ENCODE results near the gene AUTS2.
A peak's percentile ranks its signal among the peaks of the same experiment; 100 is the strongest.

The AUTS2 gene

DNA sequence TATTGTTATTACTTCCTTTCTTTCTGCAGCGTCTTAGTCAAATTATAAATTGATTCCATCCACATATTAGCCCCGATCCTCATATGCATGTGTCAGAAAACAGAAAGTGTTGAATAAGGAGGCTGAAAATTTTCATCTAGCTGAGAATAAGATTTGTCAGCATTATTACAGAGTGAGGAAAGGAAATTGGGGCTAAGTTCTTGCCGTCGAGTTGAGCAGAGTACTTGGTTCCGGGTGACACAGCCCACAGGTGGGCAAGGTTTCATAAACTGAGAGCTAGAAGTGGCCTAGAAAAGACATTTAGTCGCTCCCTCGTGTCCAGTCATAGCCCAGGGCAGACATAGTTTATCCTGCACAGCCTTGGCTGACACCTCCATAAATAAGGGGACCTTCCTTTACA is 1072.0 kb downstream of the AUTS2 start:
- Histone ChIP-seq H3K4me3 (ENCODE audit: low read depth in 1 of 2, low read length in 2 of 2) (no peak overlapping the region), H3K27me3 (ENCODE audit: low read depth, low read length) (no peaks in the 10 kb centered on the region), H3K36me3 (ENCODE audit: control insufficient read depth in 1 of 2, insufficient read depth in 2 of 2, low read length in 2 of 2) (no peaks in the 10 kb centered on the region), H3K9me3 (ENCODE audit: control insufficient read depth in 1 of 2, low read length in 2 of 2) (no peaks in the 10 kb centered on the region), H3K4me1 (ENCODE audit: control insufficient read depth in 1 of 2, insufficient read depth in 2 of 2, low read length in 2 of 2) (no peaks in the 10 kb centered on the region), H3K27ac (ENCODE audit: low read length) (no peak overlapping the region)

DNA sequence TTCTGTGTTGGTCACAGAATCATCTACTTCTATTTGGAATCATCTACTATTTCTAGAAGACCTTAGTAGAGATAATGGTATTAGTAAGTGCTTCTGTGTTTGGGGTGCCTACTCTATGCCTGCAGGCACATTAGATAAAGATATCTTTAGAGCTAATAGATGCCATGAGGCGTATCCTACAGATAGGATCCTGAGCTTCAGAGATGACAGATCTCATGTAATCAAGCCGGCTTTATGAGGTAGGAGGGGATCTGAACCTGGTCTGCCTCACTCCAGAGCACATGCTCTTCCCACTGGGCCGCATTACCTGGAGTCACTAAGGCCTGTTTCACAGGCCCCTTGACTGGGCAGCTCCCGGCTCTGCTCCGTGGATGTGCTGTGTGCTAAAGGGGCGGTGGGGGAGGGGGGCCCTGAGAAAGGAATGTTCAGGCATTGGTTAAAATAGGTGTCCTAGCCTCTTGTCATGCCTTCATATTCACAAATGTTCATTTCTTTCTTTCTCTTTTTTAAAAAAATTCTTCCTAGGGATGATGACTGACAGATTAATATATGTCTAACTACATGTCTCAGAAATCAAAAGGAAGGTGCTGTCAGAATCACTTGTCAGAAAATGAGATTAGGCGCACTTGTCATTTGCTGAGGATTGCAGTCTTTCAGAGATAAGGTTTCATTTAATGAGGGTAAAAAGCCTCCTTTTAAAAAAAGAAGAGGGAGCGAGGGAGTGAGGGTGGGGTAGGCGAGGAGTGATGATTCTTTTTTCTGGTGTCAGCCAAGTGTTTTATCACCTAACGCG is 1075.7 kb downstream of the AUTS2 start:
- H3K4me1 ChIP-seq (ENCODE audit: control insufficient read depth in 1 of 2, insufficient read depth in 2 of 2, low read length in 2 of 2), result no peaks in the 10 kb centered on the region
- no peaks in the 10 kb centered on the region for H3K27me3 ChIP-seq (ENCODE audit: low read depth, low read length)
- no peaks in the 10 kb centered on the region for H3K9me3 ChIP-seq (ENCODE audit: control insufficient read depth in 1 of 2, low read length in 2 of 2)
- H3K36me3 ChIP-seq (ENCODE audit: control insufficient read depth in 1 of 2, insufficient read depth in 2 of 2, low read length in 2 of 2), result no peaks in the 10 kb centered on the region
- no peak overlapping the region for H3K27ac ChIP-seq (ENCODE audit: low read length)
- H3K4me3 ChIP-seq (ENCODE audit: low read depth in 1 of 2, low read length in 2 of 2), result no peak overlapping the region

GRCh38 chr7:70674571-70675010 is 1076.3 kb downstream of the AUTS2 start:
- Histone ChIP-seq H3K27ac (ENCODE audit: low read length) (no peak overlapping the region), H3K9me3 (ENCODE audit: control insufficient read depth in 1 of 2, low read length in 2 of 2) (no peaks in the 10 kb centered on the region), H3K4me3 (ENCODE audit: low read depth in 1 of 2, low read length in 2 of 2) (no peak overlapping the region), H3K36me3 (ENCODE audit: control insufficient read depth in 1 of 2, insufficient read depth in 2 of 2, low read length in 2 of 2) (no peaks in the 10 kb centered on the region), H3K27me3 (ENCODE audit: low read depth, low read length) (no peaks in the 10 kb centered on the region), H3K4me1 (ENCODE audit: control insufficient read depth in 1 of 2, insufficient read depth in 2 of 2, low read length in 2 of 2) (no peaks in the 10 kb centered on the region)

DNA sequence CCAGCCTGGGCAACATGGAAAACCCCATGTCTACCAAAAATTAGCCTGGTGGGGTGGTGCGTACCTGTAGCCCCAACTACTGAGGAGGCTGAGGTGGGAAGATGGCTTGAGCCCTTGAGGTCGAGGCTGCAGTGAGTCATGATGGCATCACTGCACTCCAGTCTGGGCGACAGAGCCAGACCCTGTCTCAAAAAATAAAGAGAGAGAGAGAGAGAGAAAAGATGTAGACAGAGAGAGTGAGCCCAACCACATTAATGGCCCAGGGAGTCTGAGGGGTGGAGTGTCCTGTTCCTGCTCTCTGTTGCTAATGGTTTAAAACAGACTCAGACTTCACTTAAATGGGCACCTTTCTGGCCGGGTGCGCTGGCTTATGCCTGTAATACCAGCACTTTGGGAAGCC is 1078.0 kb downstream of the AUTS2 start:
- Histone ChIP-seq H3K9me3 (ENCODE audit: control insufficient read depth in 1 of 2, low read length in 2 of 2) (no peaks in the 10 kb centered on the region), H3K4me3 (ENCODE audit: low read depth in 1 of 2, low read length in 2 of 2) (no peak overlapping the region), H3K4me1 (ENCODE audit: control insufficient read depth in 1 of 2, insufficient read depth in 2 of 2, low read length in 2 of 2) (no peaks in the 10 kb centered on the region), H3K27me3 (ENCODE audit: low read depth, low read length) (no peaks in the 10 kb centered on the region), H3K27ac (ENCODE audit: low read length) (no peak overlapping the region), H3K36me3 (ENCODE audit: control insufficient read depth in 1 of 2, insufficient read depth in 2 of 2, low read length in 2 of 2) (no peaks in the 10 kb centered on the region)

DNA sequence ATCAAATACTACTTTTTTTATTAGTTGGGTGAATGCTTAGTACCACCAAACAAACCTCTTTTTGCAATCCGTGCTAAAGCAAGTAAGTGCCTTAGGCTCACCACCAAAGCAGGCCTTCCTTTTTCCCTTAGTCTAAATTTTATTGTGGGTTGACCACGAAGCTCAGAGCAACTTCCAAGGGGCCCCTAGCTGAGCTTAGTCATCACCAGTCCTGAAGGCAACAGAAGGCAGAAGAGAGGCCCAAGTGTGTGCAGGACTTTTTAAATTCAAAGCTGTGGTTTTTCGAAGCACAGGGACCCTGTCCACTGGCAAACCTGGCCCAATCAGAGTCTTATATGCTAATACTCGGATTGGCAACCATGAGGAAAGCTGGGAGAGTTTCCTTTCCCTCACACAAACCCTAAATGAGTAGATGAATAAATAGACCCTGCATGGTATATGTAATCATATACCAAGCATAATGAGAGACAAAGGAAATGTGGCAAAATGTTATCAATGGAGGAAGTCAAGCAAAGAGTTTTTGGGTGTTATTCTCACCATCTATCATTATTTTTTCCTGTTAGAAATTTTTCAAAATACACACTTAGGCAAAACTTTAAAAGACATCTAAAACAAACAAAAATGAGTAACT is 1080.5 kb downstream of the AUTS2 start:
- no peak overlapping the region for H3K27ac ChIP-seq (ENCODE audit: low read length)
- no peaks in the 10 kb centered on the region for H3K27me3 ChIP-seq (ENCODE audit: low read depth, low read length)
- H3K36me3 ChIP-seq (ENCODE audit: control insufficient read depth in 1 of 2, insufficient read depth in 2 of 2, low read length in 2 of 2), result no peaks in the 10 kb centered on the region
- H3K4me1 ChIP-seq (ENCODE audit: control insufficient read depth in 1 of 2, insufficient read depth in 2 of 2, low read length in 2 of 2), result no peaks in the 10 kb centered on the region
- H3K9me3 ChIP-seq (ENCODE audit: control insufficient read depth in 1 of 2, low read length in 2 of 2), result no peaks in the 10 kb centered on the region
- no peak overlapping the region for H3K4me3 ChIP-seq (ENCODE audit: low read depth in 1 of 2, low read length in 2 of 2)

DNA sequence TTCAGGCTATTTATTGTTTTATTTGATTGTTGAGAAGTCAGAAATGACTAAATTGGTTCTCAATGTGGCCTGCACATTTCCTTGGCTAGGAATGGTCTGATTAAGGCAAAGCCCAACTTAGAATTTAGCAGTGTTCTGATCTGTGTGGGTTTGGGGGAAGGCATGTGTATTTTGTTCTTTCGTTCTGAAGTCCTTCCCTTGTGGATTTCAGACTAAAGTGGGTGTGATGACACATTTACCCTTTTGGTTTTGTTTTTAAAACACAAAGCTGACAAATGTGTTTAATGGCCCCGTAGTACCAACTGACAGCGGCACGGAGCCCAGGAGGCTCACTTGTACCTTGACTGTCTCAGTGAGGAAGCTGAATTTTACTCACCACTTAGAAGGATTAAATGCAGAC is 1081.4 kb downstream of the AUTS2 start:
- no peak overlapping the region for H3K4me3 ChIP-seq (ENCODE audit: low read depth in 1 of 2, low read length in 2 of 2)
- no peak overlapping the region for H3K27ac ChIP-seq (ENCODE audit: low read length)

DNA sequence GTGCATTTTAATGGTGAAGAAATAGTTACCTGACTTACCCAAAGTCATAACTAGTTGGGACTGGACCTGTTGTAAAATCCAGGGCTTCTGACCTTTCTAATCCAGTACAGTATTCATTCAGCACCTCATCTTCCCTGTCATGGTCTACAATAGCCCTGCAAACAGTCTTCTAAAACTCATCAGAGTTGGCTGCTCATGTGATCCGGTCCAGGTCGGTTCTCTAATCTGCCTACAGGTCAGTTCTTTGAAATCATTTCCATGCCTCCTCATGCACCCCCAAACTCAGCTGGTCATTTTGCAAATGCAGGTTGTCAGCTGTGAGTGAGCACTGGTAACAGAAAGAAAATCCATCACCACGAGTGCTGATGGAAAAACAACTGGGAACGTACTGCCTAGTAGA is 1082.0 kb downstream of the AUTS2 start:
- H3K27me3 ChIP-seq (ENCODE audit: low read depth, low read length), result no peaks in the 10 kb centered on the region
- H3K9me3 ChIP-seq (ENCODE audit: control insufficient read depth in 1 of 2, low read length in 2 of 2), result no peaks in the 10 kb centered on the region
- H3K27ac ChIP-seq (ENCODE audit: low read length), result no peak overlapping the region
- H3K36me3 ChIP-seq (ENCODE audit: control insufficient read depth in 1 of 2, insufficient read depth in 2 of 2, low read length in 2 of 2), result no peaks in the 10 kb centered on the region
- H3K4me1 ChIP-seq (ENCODE audit: control insufficient read depth in 1 of 2, insufficient read depth in 2 of 2, low read length in 2 of 2), result no peaks in the 10 kb centered on the region
- no peak overlapping the region for H3K4me3 ChIP-seq (ENCODE audit: low read depth in 1 of 2, low read length in 2 of 2)

More for the DNA sequence above, 1081.4 kb downstream of the AUTS2 start:
- Histone ChIP-seq H3K4me1 (ENCODE audit: control insufficient read depth in 1 of 2, insufficient read depth in 2 of 2, low read length in 2 of 2) (no peaks in the 10 kb centered on the region), H3K27me3 (ENCODE audit: low read depth, low read length) (no peaks in the 10 kb centered on the region), H3K36me3 (ENCODE audit: control insufficient read depth in 1 of 2, insufficient read depth in 2 of 2, low read length in 2 of 2) (no peaks in the 10 kb centered on the region), H3K9me3 (ENCODE audit: control insufficient read depth in 1 of 2, low read length in 2 of 2) (no peaks in the 10 kb centered on the region)

GRCh38 chr7:70680743-70681468 is 1082.6 kb downstream of the AUTS2 start:
- Histone ChIP-seq H3K27me3 (ENCODE audit: low read depth, low read length) (no peaks in the 10 kb centered on the region), H3K27ac (ENCODE audit: low read length) (no peak overlapping the region), H3K9me3 (ENCODE audit: control insufficient read depth in 1 of 2, low read length in 2 of 2) (no peaks in the 10 kb centered on the region), H3K36me3 (ENCODE audit: control insufficient read depth in 1 of 2, insufficient read depth in 2 of 2, low read length in 2 of 2) (no peaks in the 10 kb centered on the region), H3K4me1 (ENCODE audit: control insufficient read depth in 1 of 2, insufficient read depth in 2 of 2, low read length in 2 of 2) (no peaks in the 10 kb centered on the region), H3K4me3 (ENCODE audit: low read depth in 1 of 2, low read length in 2 of 2) (no peak overlapping the region)

DNA sequence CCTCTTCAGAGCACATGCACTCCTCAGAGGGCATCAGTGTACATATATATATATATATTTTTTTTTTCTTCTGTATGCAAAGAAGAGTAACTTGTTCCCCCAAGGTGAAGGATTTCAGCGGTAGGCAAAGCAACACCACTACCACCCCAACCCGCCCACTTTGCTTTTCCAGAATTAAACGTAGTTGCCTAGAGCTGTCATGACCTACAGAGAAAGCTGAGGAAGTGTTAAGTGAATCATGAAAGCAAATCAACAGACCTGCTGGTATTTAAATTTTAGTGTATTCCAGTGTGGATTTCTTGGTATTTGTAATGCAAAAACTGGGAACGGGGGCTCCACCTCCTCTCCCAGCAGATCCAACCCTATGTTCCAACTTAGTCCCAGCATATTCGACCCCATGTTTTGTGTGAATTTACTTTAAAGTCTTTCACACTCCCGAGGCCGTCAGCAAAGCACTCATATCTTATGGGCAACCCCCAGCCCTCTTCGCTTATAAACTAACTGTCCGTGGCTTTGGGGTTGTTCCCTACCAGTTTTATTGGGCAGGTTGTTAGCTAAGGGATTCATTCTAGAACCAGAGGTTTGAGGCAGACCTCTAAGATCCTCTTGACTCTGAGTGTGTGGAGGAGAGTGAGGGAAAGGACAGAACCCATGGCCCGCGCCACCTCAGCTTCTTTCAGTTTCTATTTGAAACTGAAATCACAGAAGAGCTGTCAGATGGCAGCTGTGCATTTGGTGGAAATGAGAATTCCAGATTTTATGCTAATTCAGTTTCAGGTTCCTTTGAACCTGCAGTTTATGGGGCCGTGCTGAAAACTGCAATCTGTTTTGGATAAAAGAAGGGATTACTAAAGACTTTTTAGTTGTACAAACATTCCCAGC is 1083.4 kb downstream of the AUTS2 start:
- Histone ChIP-seq H3K27ac (ENCODE audit: low read length) (no peak overlapping the region), H3K4me1 (ENCODE audit: control insufficient read depth in 1 of 2, insufficient read depth in 2 of 2, low read length in 2 of 2) (no peaks in the 10 kb centered on the region), H3K36me3 (ENCODE audit: control insufficient read depth in 1 of 2, insufficient read depth in 2 of 2, low read length in 2 of 2) (no peaks in the 10 kb centered on the region), H3K9me3 (ENCODE audit: control insufficient read depth in 1 of 2, low read length in 2 of 2) (no peaks in the 10 kb centered on the region), H3K27me3 (ENCODE audit: low read depth, low read length) (no peaks in the 10 kb centered on the region), H3K4me3 (ENCODE audit: low read depth in 1 of 2, low read length in 2 of 2) (no peak overlapping the region)

GRCh38 chr7:70684173-70684572 is 1085.9 kb downstream of the AUTS2 start:
- Histone ChIP-seq H3K9me3 (ENCODE audit: control insufficient read depth in 1 of 2, low read length in 2 of 2) (no peaks in the 10 kb centered on the region), H3K27me3 (ENCODE audit: low read depth, low read length) (no peaks in the 10 kb centered on the region), H3K4me1 (ENCODE audit: control insufficient read depth in 1 of 2, insufficient read depth in 2 of 2, low read length in 2 of 2) (no peaks in the 10 kb centered on the region), H3K27ac (ENCODE audit: low read length) (no peak overlapping the region), H3K4me3 (ENCODE audit: low read depth in 1 of 2, low read length in 2 of 2) (no peak overlapping the region), H3K36me3 (ENCODE audit: control insufficient read depth in 1 of 2, insufficient read depth in 2 of 2, low read length in 2 of 2) (no peaks in the 10 kb centered on the region)

DNA sequence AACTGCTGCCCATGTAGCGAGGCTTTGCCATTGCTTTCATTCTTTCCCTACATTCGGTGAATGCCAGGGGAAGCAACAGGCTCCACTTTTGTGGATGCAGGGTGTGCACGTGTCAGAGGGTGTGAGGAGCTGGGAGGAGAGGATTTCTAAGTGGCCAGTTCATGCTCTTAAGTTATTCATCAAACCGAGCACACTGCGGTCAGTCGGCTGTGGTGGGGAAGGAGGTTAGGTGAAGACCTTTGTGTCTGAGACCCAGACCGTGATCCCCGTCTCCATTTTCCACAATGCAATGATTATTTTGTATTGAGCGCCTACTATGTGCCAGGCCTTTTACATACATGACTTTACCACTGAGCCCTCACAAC is 1095.0 kb downstream of the AUTS2 start:
- H3K27ac ChIP-seq (ENCODE audit: low read length), result no peak overlapping the region
- peaks cover 0 to 17% of the 10 kb centered on the region in 2 donors for H3K4me1 ChIP-seq (ENCODE audit: control insufficient read depth in 1 of 2, insufficient read depth in 2 of 2, low read length in 2 of 2)
- H3K4me3 ChIP-seq (ENCODE audit: low read depth in 1 of 2, low read length in 2 of 2), result peak overlapping the region in 1 of 2 donors; percentile 63
- H3K27me3 ChIP-seq (ENCODE audit: low read depth, low read length), result no peaks in the 10 kb centered on the region
- no peaks in the 10 kb centered on the region for H3K9me3 ChIP-seq (ENCODE audit: control insufficient read depth in 1 of 2, low read length in 2 of 2)
- H3K36me3 ChIP-seq (ENCODE audit: control insufficient read depth in 1 of 2, insufficient read depth in 2 of 2, low read length in 2 of 2), result no peaks in the 10 kb centered on the region

Measured in muscle layer of duodenum (tissue), 2 donors.